ENCODE results near the gene SCN8A. TPM values are rescaled to one million over a fixed set of nuclear protein-coding genes. Genes with fewer than 3 reads are reported as not detected.

SCN8A gene
- total RNA-seq, 1 donor from 2014 or later: 0.24 TPM

DNA sequence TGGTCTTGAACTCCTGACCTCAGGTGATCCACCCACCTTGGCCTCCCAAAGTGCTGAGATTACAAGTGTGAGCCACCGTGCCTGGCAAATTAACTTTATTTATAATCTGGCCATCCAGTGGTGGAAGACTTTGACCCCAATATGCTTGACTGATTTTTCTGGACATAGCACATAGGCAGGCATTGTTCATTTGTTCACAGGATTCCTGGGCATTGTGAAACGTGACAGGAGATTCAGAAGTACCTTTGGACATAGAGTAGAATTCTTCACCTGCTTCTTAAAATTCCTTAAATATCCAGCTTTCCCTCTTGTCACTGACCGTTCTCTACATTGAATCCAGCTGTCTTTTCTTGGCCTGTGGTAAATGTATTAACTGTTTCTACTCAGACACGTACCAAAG, 103.1 kb downstream of the SCN8A start:
- ATAC-seq: no peak
- intact Hi-C loops (cut with DNase I): no loop called here

DNA sequence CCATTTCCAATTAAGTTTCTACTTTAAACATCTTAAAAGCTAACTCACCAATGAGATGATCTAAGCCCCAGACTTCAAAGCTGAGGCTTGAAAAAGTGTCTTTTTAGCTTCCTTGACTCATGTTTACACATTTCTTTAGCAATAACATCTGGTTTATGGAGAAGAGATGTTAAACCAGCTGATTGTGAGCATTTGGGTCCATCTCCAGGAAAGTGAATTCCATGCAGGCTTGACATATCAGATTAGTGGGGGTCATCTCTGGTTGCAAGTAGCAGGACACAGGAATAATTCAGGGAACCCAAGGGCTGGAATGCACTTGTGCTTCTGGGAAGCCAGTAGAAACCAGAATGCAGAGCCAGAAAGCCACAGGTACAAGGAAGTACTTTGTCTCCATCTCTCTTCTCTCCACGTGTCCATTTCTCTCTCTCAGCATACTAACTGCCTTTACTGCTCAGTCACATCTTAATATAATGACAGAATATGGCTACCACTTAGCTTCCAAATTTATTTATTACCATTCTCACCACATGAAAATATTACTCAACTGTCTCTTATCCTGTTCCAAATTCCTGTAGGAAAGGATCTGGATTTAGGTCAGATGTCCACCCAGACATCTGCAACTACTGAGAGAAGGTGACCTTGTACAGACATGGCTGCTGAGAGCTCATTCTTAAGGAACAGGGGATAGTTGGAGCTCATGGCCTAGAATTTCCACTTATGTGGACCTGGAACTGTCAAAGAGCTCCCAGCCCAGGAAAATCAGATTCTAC, 104.4 kb downstream of the SCN8A start:
- DNase-seq (ENCODE audit: missing footprints) (no peak), ATAC-seq (no peak)
- intact Hi-C loops (cut with DNase I): no loop called here

More for the DNA sequence above, 103.1 kb downstream of the SCN8A start:
- no peak for DNase-seq (ENCODE audit: missing footprints)

DNA sequence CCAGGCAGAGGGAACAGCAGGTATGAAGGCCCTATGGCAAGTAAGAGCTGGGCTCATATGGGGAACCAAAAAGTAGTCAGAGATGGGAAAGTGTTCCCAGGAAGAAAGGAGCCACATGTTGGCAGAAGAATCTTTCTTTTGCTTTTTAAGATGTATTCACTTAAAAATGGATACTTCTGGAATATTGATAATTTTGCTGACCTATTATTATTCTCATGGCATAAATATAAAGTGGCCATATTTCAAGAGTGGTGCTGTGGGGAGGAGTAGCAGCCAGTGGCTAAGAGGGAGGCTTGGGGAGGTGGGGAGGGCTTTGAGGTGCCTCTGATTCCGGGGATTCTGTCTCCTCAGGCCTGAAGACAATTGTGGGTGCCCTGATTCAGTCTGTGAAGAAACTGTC, 108.2 kb downstream of the SCN8A start:
- DNase-seq (ENCODE audit: missing footprints) (no peak), ATAC-seq (no peak)
- intact Hi-C loops (cut with DNase I): no loop called here

DNA sequence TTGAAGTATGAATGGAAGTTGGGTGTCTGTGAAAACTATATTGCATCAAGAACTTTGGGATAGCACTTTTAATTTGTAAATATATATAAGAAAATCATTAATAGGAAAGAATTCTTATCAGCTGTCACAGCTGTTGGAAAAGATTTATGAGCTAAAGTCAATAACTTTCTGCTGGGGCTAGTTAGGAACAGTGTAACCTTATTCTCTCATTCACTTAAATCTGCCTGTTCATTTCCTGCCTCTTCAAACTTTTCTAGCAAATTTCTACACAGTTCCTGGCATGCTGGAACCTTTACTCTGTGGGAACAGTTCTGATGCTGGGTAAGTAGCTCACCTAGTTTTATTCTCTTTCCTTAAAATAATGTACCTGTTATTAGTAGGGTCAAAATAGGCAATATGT, 109.9 kb downstream of the SCN8A start:
- no peak for ATAC-seq
- intact Hi-C loops (cut with DNase I): no loop called here
- no peak for DNase-seq (ENCODE audit: missing footprints)

DNA sequence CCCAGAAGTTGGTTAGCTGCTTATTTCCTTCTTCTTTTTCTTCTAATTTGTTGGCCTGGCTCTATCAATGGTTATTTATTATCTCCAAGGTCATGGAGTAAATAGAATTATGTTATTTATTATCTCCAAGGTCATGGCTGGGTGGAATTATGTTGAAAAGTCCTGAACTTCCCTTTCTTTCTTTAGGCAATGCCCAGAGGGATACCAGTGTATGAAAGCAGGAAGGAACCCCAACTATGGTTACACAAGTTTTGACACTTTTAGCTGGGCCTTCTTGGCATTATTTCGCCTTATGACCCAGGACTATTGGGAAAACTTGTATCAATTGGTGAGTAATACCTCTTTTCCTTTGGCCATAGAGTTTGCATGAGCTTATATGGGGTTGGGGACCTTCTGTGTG, 111.6 kb downstream of the SCN8A start:
- no peak for DNase-seq (ENCODE audit: missing footprints)
- ATAC-seq: no peak
- intact Hi-C loops (cut with DNase I): no loop called here

DNA sequence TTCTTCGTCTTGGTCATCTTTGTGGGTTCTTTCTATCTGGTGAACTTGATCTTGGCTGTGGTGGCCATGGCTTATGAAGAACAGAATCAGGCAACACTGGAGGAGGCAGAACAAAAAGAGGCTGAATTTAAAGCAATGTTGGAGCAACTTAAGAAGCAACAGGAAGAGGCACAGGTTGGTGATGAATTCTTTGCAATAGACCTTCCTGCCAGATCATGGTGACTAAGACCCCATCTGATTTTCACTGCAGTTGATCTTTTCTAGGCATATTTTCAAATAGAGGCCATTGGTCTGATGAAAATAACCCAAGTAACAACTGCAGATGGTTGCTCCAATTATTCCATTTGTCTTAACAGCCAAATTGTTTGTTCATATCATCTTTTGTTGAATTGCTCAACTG, 114.4 kb downstream of the SCN8A start:
- DNase-seq (ENCODE audit: missing footprints): no peak
- ATAC-seq: no peak
- intact Hi-C loops (cut with DNase I): no loop called here

DNA sequence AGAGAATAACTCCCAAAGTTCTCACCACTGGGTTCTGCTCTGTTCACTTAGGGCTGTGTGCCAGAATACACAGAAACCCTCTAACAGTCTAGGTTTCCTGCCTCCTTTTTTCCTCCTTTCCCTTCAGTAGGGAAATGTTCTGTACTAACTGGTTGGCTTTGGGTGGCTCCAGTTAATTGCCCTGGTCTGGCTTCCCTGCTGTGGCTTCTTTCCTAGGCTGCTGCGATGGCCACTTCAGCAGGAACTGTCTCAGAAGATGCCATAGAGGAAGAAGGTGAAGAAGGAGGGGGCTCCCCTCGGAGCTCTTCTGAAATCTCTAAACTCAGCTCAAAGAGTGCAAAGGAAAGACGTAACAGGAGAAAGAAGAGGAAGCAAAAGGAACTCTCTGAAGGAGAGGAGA, 115.2 kb downstream of the SCN8A start:
- DNase-seq (ENCODE audit: missing footprints) (no peak), ATAC-seq (no peak)
- intact Hi-C loops (cut with DNase I): no loop called here

DNA sequence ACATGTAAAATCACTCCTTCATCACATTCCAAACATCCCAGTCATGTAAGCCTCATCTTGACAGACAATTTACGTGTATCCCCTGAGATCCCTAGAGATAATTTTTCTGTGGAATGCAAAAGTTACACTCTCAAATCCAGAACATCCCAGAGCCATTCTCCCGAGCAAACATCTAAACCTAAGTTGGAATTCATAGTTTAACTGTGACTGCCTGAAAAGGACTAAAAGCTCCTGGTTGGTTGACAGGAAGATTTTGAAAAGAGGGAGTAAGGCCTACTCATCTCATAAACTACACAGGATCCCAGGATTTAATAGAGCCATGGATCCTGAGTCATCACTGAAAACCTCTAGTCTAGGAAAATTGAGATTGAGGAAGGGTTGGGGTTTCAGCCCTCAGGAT, 123.6 kb downstream of the SCN8A start:
- DNase-seq (ENCODE audit: missing footprints): no peak
- ATAC-seq: no peak
- intact Hi-C loops (cut with DNase I): no loop called here

DNA sequence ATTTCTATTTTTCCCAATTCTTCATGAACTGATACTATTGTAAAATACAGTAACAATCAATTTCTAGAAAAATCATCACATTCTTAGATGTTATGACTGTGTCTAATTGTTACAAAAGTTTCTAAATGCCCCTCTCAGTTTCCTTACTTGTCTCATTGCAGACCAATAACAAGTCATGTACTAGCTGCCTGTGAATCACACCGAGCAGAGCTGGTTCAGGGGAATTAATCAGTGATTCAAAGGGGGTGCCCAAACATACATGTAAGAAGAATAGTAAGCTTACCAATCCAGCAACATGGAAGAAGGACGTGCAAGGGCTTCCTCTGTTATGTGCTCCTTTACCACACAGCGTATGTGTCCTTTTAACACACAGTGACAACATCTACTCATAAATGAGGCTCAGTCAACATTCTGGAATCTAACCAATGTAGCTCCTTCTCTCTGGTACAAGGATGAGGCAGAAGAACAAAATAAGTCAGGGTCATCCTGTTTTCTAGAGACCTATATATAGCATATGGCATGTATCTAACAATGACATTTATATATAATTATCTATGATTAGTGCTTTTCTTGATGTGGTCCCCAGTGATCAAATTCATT, 126.4 kb downstream of the SCN8A start:
- intact Hi-C loops (cut with DNase I): no loop called here
- DNase-seq (ENCODE audit: missing footprints): no peak
- no peak for ATAC-seq

DNA sequence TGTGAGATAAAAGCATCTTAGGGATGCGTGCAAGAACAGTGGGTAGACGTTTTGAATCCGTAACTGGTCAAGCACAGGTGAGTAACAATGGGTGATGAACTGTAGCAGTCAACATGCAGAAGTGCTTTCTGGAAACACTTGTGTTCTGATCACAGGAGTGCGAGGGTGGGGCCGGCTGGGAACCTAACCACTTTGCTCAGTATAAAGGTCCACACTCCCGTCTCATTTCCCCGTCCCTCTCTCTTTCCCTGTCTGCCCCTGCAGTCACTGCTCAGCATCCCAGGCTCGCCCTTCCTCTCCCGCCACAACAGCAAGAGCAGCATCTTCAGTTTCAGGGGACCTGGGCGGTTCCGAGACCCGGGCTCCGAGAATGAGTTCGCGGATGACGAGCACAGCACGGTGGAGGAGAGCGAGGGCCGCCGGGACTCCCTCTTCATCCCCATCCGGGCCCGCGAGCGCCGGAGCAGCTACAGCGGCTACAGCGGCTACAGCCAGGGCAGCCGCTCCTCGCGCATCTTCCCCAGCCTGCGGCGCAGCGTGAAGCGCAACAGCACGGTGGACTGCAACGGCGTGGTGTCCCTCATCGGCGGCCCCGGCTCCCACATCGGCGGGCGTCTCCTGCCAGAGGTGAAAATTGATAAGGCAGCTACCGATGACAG, 130.4 kb downstream of the SCN8A start:
- ATAC-seq (peak; percentile 75), DNase-seq (ENCODE audit: missing footprints) (peak; percentile 54)
- intact Hi-C loops (cut with DNase I): no loop called here

DNA sequence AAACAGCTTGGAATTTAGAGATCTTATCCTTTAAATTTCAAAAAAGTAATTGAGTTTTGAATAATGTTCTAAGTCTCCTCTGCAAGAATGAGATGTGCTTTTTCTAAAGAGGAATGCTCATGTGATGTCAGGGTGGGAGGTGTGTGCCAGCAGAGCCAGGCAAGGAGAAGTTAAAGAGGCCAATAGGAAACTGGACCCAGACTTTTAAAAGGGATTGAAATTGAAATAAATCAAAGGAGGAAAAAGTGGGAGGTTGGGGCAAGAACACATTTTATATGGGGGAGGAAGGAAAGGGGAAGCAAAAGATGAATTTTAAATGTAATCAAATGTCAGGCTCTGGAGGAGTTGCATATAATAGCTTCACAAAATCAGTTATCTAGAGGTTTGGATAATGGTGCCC, 131.4 kb downstream of the SCN8A start:
- intact Hi-C loops (cut with DNase I): no loop called here
- DNase-seq (ENCODE audit: missing footprints) (no peak), ATAC-seq (no peak)

DNA sequence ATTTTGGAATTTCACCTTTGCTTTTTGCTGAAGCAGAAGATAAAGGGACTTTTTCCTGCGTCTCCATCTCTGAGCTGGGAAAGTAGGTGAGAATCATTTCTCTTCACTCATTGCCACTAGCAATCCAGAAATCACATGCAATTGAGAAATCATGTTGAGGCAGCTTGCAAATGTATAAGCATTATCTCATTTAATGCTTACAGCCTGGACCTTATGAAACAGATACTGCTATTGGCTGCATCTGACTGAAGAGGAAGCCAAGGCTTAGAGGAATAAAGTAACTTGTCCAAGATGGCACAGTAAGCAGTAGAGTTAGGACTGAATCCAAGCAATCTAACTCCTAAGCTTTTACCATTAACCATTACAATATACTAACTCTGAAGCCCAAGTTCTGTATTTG, 135.1 kb downstream of the SCN8A start:
- ATAC-seq (no peak), DNase-seq (ENCODE audit: missing footprints) (no peak)
- intact Hi-C loops (cut with DNase I): no loop called here

DNA sequence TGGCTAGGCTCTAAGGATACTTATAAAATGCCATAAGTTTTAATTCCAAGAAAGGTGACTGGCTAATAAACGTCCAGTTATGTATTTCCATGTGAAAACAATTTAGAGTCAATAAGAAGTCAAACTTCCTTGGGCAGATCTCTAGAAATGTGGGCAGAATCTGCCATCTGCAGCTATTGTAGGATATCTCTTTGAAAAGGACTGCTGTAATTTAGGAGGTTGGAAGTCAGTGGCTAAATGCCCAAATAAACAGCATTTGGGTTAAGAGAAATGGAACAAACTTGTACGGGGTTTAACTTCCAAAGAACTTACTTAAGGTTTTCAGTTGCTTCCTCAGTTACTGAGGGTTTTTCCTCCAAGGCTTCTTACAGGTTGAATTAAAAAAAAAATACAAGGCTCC, 135.9 kb downstream of the SCN8A start:
- DNase-seq (ENCODE audit: missing footprints) (no peak), ATAC-seq (no peak)
- intact Hi-C loops (cut with DNase I): no loop called here

DNA sequence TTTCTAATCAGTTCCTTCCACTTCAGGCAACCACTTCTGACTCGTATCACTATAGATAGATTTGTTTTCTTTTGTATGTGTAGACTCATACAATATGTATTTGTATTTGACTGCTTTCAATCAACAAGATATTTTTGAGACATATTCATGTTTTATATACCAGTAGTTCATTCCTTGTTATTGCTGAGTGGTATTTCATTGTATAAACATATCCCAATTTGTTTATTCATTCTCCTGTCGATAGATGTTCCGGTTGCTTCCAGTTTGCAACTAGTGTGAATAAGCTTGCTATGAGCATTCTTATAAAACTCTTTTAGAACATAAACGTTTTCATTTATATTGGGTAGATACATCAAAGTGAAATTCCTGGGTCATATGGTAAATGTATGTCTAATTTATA, 138.3 kb downstream of the SCN8A start:
- intact Hi-C loops (cut with DNase I): no loop called here
- DNase-seq (ENCODE audit: missing footprints) (no peak), ATAC-seq (no peak)

DNA sequence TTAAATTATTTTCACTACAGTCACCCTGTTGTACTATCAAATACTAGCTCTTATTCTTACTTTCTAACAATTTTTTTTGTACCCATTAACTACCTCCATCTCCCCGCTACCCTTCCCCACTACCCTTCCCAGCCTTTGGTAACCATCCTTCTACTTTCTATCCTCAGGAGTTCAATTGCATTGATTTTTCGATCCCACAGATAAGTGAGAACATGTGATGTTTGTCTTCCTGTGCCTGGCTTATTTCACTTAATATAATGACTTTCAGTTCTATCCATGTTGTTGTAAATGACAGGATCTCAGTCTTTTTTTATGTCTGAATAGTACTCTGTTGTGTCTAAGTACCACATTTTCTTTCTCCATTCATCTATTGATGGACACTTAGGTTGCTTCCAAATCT, 139.7 kb downstream of the SCN8A start:
- intact Hi-C loops (cut with DNase I): no loop called here
- ATAC-seq: no peak
- DNase-seq (ENCODE audit: missing footprints): no peak

DNA sequence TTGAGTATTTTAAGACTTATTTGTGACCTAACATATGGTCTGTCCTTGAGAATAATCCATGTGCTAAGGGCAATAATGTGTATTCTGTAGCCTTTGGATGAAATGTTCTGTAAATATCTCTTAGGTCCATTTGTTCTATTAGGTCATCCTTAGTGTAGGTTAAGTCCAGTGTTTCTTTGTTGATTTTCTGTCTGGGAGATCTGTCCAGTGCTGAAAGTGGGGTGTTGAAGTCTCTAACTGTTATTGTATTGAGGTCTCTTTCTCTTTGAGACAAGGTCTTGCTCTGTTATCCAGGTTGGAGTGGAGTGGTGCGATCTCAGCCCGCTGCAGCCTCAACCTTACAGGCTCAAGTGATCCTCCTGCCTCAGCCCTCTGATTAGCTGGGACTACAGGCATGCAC, 149.5 kb downstream of the SCN8A start:
- no peak for ATAC-seq
- intact Hi-C loops (cut with DNase I): no loop called here
- no peak for DNase-seq (ENCODE audit: missing footprints)

DNA sequence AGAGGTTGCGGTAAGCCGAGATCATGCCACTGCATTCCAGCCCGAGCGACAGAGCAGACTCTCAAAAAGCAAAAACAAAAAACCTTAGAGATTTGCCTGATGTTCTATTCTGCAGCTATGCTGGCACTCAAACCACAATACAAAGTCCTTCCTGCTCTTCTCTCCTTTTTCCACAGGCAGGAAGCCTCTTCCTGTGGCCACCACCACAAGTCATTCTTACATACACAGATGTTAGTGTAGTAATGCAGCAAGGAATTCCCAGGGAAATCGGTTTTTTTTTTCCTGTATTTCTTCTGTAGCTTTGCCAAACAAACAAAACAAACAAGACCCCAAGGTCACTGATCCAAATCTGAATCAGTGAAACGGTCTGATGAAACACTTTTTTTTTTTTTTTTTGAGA, 153.2 kb downstream of the SCN8A start:
- DNase-seq (ENCODE audit: missing footprints) (no peak), ATAC-seq (no peak)

DNA sequence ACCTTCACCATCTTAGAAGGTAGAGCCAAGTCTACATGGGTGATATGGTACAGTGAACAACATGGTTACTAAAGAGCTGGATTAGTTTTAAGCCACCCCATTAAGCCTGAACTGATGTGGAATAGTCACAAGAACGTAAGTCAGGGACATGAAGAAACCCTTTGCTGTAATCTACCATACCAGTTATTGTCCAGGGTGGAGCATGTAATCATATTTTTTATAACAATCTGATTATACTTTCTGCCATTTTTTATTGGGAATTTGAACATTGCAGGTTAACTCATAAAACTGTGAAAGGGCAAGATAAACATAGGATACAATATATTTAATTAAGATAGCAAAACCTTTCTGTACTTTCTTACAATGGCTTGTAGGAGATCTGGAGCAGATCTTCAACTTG, 153.9 kb downstream of the SCN8A start:
- DNase-seq (ENCODE audit: missing footprints) (no peak), ATAC-seq (no peak)
- intact Hi-C loops (cut with DNase I): no loop called here

More for the DNA sequence above, 153.2 kb downstream of the SCN8A start:
- intact Hi-C loops (cut with DNase I): no loop called here

DNA sequence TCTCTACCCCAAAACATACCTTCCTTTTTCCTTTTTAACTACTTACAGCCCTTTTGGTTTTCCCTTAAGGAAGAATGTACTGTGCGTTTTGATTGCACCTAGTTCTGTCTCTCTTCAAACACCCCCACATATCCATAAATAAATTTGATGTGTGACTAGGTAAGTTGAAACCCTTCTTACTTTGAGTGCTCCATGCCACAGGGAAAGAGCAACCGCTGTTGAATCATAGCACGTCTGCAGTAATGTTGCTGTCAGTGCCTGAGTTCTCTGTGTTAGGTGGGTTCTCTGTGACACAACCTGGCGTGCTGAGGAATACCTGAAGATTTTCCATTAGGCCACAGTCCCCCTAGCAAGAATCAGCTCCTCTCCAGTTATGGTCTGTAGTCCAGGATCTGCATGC, 155.4 kb downstream of the SCN8A start:
- DNase-seq (ENCODE audit: missing footprints) (no peak), ATAC-seq (no peak)
- intact Hi-C loops (cut with DNase I): no loop called here

DNA sequence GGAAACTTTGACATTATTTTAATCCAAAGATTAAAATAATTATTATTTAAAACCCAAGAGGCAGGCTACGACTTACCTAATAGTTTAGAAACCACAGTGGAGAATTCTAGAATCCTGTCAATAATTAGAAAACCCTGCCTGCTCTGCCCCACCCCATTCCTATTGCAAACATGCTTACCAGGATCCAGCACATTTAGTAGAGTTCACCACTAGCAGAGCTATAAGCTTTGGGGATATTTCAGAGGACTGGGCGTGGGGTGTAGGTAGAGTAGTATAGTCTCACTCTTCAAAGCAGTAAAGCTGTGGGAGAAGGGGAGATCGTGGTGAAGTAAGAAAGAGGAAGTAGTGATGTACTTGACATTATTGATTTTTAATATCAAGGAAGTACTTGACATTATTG, 157.2 kb downstream of the SCN8A start:
- ATAC-seq (no peak), DNase-seq (ENCODE audit: missing footprints) (no peak)

More for the DNA sequence above, 157.2 kb downstream of the SCN8A start:
- intact Hi-C loops (cut with DNase I): no loop called here
